ENCODE measurements around the gene C1GALT1. TPM values are rescaled to one million over a fixed set of nuclear protein-coding genes. Genes with fewer than 3 reads are reported as not detected.
"Not testable (repeated sequence)": the region's sequence is repeated elsewhere in the genome, so short reads cannot be mapped to it uniquely, and the experiment has no call there.

Gene C1GALT1
- total RNA-seq, 1 experiment from 2014 or later: 32.2 TPM

DNA sequence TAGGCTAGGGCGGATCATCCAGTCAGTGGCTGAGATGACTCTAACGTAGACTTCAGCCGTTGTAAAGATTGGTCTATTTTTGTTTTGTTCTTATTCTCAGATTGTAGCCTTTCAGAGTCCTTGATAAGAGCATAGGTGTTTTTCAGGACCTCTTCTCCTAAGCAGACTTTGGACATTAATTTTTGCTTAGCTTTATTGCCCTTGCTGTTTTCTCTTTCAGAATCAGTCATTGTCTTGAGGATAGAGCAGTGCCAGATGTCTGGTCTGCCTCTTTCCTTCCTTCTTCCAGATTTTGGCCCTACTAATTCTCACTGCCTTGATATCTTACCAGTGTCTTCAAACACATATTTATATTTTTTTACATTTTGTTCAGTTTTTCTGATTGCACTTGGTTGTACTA is 49.5 kb downstream of the C1GALT1 start:
- no peak for DNase-seq (ENCODE audit: extremely low read depth, low read depth)

DNA sequence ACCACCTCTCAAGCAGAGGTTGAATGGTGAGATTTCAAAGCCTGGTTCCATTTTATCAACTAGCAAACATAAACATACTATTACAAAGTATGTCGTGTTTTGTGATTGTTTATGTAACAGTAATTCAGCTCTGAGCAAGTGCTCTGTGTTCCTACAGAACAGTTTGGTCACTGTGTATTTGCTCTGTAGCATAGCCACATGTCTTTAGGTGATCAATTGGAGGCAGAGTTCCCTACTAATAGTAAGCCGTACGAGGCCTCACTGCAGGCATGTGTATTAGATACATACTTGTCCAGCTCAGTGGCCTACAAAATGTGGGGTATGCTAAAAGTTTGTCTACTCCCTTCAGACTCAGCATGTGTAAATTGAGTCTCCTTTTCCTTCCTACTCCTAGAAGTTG is 53.0 kb downstream of the C1GALT1 start:
- no peak for DNase-seq (ENCODE audit: extremely low read depth, low read depth)

DNA sequence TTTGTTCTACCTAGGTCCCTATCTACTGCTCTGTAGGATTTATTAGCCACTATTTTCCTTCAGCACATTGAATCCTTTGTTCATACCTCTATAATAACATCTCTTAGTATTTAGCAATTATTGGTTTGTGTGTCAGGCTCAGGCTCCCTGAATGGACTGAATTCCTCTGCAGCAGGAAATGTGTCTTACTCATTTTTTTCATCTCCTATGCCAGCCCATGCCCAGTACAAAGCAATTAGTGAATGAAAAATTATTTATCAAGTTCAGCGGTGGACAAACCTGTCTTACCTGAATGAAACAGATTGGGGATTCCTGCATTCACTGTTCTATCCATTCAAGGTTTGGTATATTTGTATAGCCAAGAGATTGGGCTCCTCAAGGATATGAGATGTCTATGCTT is 53.7 kb downstream of the C1GALT1 start:
- no peak for DNase-seq (ENCODE audit: extremely low read depth, low read depth)

DNA sequence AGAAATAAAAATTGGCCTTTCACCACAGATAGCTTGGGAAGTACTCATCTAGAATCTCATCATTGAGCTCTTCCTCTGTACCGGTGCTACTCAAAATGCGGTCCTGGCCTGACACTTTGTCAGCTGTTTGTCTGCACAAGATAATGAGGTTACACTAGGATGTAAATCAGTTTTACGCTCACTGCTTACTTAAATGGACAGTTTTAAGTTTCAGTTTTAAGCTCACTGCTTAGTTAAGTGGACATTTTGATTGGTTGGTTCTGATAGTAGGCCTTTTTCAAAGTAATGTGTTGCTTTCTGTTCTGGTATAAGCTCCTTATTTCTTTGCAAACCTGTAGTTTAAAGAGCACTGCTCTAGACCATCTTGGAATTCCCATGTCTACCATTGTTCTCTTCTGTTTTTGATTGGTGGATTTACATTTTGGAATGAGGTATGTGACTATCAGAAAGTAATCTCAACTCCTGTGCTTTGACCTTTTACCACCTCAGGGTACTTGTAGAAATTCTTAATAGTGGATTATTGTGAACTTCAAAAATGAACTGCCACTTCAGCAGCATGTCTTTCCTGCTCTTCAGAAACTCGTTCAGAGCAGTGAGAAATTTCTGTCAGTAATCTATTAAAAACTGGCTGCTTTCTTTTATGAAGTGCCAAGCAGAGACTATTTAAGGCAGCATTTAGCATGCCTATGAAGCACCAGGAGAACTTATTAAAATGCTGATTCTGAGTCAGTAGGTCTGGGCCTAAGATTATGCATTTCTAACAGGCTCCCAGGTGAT is 55.0 kb downstream of the C1GALT1 start:
- no peak for DNase-seq (ENCODE audit: extremely low read depth, low read depth)

DNA sequence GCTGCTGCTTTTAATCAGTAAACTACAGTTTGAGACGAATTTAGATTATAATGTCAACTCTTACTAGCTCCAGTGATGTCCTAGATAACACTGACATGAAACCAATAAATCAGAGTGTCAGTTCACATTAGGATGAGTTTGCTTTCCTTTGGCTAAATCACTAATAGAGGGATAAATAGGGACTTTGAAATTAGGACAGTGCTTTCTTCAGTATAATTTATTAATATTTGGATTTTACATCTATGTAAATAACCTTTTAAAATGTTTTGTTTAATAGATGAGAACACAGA is 55.6 kb downstream of the C1GALT1 start:
- no peak for DNase-seq (ENCODE audit: extremely low read depth, low read depth)

DNA sequence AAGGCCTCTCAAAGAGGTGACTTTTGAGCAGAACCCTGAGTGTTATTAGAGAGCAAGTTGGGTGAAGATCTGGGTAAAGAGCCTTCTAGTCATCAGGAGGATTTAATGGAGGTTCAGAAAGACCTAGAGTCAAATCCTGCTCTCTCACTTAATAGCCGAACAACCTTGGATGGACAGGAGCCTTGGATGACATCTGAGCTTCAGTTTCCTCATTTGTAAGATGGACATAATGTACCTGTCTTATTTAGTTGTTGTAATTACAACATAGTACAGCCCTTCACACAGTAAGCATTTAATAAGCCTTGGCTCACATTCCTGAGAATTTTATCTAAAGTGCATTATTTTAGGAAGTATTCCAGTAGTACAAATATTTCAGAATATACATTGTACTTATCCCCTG is 57.0 kb downstream of the C1GALT1 start:
- DNase-seq (ENCODE audit: extremely low read depth, low read depth): no peak

DNA sequence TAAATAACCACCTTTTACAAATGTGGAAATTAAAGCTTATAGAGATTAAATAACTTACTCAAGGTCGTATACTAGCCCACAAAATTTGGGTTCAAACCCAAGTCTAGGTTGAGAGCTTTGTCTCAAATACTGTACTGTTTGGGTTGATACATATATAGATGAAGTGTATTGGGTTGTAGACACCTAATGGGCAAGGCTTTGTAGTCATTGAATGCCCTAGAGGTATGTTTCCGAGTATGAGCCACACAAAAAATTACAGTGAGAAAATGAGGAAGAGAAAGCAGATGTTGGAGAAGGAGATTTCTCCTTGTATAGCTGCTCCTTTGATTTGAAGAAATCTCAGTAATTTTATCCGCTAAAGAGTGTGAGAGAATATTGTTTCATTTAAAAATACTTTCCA is 60.6 kb downstream of the C1GALT1 start:
- DNase-seq (ENCODE audit: extremely low read depth, low read depth): no peak

DNA sequence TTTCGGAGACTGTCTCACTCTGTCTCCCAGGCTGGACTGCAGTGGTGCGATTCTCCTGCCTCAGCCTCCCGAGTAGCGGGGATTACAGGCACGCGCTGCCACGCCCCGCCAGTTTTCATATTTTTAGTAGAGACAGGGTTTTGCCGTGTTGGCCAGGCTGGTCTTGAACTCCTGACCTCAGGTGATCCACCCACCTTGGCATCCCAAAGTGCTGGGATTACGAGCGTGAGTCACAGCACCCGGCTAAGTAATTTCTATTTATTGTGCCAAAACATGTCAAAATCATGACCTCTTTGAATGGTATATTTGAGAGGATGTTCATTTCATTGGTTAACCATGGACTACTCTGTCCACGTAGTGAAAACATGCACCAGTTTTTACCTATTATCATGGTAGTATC is 62.9 kb downstream of the C1GALT1 start:
- DNase-seq (ENCODE audit: extremely low read depth, low read depth): not testable (repeated sequence)

DNA sequence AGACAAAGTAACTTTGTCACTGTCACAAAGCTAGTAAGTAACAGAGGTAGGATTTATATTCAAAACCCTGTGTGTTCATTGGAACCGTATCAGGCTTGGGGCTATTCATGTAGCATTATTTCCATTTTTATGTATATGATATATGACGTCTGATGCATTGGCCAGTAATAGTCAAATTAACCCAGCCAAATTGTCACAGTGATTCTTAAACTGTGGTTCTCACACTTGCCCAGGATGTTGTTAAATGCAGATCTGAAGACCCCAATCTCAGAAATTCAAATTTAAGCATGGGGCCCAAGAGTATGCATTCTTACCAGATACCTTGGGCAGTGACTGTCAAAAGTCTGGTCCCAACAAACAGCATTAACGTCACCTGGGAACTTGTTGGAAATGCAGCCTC is 63.9 kb downstream of the C1GALT1 start:
- no peak for DNase-seq (ENCODE audit: extremely low read depth, low read depth)

DNA sequence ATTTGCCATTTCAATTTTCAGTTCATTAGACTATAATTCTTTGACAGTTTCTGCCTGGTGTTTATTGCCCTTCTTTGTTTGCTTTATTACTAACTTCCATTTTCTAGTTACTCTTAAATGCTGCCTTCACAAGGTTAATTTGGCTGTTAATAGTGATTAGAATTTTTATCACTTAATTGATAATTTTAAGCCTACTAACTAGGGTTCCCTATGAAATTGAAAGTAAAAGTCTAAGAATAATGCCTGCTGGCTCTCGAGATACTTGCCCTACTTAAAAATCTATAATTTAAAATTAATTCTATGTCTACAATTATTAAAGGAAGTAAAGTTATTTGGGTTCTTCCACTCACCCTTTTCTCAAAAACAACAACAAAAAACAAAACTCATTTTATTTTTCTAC is 65.3 kb downstream of the C1GALT1 start:
- DNase-seq (ENCODE audit: extremely low read depth, low read depth): no peak

DNA sequence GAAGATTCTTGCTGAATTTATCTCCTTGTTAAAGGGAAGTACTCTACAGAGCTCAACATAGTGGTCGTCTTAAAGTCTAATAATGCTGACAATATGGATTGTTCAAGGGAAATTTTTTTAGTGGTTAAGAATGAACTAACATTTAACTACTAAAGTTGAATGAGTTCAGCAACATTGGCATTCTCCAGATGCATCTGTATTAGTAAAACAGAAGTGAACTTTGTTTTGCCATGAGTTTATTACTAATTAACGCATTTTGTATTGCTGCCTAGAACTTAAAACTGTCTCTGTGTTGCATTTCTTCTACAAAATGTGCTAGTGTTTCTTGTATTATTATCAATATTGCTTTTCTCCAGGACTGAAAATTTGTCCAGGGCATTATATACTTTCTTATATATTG is 67.5 kb downstream of the C1GALT1 start:
- no peak for DNase-seq (ENCODE audit: extremely low read depth, low read depth)

DNA sequence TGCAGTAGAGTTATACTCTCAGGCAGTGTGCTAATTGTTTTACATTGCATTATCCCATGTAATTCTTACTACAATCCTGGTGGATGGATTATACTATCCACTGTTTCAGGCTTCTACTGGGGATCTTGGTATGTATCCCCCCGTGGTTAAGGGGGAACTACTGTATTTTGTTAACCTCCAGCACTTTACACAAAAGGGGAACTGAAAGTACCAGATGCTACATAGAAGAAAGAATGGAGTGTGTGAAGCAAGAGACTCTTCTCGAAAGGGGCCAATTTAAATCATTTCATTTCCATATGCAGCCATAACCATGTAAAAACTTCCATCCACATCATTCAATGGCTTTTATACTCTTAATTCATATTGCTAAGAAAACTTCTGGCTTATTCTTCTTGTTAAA is 69.4 kb downstream of the C1GALT1 start:
- no peak for DNase-seq (ENCODE audit: extremely low read depth, low read depth)

DNA sequence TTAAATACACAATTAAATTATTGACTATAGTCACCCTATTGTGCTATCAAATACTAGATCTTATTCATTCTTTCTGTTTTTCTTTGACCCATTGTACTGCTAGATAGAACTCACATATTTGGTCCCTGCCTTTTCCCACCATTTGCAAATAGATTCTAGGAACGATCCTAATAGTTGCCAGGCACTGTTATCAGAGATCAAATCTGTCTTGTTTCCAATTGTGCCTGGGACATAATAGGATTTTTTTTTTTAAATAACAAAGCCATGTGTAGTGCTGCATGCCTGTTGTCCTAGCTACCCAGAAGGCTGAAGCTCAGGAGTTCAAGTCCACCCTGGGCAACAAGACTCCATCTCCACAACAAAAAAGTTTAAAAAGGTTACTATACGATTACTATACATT is 72.0 kb downstream of the C1GALT1 start:
- DNase-seq (ENCODE audit: extremely low read depth, low read depth): no peak

DNA sequence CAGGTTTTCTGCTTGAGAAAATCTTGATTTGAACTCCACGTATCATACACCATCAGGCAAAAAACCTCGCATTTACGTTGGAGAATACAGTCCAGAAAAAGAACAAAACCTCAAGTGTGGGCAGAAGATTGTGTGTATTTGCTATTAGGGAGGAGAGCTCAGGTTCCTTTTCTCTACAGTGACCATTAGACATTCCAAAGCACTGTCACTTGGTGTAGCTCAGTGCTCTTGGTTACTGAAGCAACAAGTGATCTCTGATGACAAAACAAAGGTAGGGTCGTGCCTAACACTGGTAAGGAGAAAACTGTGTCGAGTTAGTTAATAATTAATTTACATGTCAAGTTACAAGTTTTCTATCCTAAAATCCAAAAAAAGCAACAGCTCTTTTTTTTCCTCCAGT is 72.6 kb downstream of the C1GALT1 start:
- DNase-seq (ENCODE audit: extremely low read depth, low read depth): no peak

DNA sequence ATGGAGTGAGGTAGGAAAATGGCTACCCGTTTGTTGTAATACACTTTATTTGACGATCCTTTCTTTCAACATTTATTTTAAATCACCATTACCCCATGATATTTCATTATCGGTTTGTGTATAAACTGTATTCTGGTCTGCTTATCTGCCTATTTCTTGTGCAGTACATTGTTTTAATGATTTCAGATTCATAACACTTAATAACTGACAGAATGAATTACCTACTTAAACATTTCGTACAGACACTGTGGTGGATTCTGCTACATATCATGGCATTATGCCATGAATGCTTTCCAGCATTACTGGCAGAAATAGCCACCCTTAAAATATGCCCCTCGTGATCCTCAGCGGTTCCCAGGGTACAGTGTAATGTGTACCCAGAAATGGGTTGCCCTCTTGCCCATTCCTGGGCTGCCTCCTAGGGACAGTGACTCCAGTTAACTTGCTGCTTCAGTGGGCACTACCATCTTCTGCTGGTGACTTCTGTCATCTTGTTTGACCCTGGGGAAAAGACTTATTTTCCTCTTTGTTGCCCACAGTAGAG is 74.5 kb downstream of the C1GALT1 start:
- no peak for DNase-seq (ENCODE audit: extremely low read depth, low read depth)

DNA sequence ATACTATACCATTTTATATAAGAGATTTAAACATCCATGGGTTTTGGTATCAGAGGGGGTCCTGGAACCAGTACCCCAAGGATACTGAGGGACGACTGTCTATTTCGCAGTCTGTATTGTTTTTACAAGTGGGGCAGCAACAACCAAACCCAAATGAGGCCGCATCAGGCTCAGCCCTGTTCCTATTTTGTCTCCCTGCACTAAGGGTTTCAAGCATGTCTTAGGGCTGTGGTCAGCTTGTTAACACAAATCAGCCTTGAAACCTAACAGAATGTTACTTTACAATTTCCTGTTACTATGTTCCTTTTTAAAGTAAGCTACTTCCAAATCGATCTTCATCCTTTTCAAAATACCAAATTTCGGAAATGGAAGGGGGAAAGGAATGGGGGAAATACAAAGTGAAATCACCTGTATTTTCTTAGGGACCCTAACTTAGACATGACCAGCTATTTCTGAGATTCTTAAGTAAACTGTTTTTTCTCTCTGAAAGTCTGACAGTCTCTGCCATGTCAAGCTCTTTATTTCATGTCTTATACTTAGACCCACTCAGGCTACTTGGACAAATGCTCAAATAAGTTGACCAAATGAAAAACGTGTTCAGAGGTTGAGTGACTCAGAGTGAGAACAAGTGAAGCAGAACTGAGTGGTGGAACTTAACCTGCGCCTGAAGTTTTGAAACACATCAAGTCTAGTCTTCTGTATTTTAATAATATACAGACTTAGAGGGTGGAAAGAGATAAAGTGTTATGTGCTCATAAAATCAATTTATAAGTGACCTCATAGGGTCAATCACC is 75.8 kb downstream of the C1GALT1 start:
- DNase-seq (ENCODE audit: extremely low read depth, low read depth): no peak

DNA sequence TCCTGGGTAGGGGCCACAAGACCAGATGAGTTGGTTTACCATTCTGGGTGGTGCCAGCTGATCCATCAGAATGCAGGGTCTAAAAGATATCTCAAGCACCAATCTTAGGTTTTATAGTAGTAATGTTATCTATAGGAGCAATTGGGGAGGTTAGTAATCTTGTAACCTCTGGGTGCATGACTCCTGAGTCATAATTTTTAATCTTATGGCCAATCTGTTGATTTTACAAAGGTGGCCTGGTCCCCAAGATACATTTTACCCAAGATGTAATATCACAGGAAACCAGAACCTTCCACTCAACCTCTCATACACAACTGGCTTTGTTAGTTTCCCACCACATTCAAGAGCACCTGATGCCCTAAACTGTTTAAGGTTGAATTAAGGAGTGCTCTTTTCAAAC is 79.5 kb downstream of the C1GALT1 start:
- DNase-seq (ENCODE audit: extremely low read depth, low read depth): no peak

DNA sequence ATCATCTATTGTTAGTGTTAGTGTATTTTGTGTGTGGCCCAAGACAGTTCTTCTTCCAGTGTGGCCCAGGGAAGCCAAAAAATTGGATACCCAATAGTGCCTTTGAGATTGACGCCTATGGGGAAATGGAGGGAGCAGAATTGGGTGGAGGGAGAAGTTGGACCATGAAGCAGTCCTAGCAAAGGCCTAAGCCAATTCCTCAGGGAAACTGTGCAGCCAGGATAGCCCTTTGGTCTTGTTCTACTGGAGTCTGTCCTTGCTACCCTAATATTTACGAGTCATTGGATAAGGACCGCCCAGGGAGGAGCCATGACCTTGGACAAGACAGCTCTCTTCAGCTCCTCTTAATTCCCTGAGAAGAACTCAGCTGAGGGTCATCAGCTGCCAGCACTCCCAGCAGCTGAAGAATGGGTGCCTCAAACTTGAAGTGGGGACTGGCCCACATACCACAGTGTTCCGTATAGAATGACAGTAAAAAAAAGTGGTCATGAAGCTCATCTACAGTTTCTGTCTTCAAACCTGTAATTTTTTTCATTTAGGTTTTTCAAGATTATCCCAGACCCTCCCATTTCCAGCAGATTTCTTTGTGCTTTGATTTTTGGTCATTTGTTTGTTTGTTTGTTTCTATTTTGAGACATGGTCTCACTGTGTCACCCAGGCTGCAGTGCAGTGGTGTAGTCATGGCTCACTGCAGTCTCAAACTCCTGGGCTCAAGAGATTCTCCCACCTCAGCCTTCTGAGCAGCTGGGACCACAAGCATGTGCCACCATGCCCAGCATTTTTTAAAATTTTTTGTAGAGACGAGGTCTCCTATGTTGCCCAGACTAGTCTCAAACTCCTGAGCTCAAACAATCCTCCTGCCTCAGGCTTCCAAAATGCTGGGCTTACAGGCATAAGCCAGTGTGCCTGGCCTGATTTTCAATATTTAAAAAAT is 81.2 kb downstream of the C1GALT1 start:
- no peak for DNase-seq (ENCODE audit: extremely low read depth, low read depth)

DNA sequence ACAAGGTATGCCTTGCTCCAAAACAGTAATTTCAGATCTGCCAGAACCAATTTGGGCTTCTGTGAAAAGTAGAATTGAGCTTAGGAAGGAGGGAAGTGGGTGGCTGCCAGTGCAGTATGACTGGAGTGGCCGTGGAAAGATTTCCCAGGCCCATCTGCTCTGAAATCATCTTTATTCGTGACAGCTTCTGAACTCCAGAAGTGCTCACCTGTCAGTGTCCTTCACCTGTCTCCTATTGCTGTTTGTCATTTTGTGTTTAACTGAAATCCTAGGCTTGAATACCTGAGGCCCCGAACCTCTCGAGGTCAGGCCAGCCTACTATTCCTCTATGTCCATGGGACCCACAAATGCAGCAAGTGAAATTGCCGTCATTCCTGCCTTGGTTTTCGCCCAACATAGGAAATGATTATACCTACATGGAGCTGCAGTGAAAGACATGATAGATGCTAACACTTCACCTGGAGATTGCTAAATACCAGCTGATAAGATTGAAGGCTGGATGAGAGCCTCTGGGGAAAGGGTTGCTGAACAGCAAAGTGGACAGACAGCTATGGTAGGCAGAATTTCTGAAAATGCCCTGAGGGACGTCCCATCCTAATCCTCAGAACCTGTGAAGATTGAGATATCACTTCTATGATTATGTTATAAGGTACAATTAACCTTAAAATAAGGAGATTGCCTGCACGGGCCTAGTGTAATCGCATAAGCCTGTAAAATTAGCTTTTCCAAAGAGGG is 82.1 kb downstream of the C1GALT1 start:
- no peak for DNase-seq (ENCODE audit: extremely low read depth, low read depth)
